H9 (cell line): ENCODE data around the gene ME3. TPM values are rescaled to one million over a fixed set of nuclear protein-coding genes. Genes with fewer than 3 reads are reported as not detected.

Source experiments
- DNase-seq: peaks from one replicate; pipeline ENCODE4 v3.0.0-alpha.2; 2017
- H2AFZ ChIP-seq: one replicate; pipeline ENCODE4 v1.6.1; 2013; ENCODE audit warnings: mild to moderate bottlenecking, low read length, control low read depth, moderate library complexity
- H2AK5ac ChIP-seq: 2 replicates; pipeline ENCODE4 v1.6.1; 2013; ENCODE audit warnings: low read length, control low read depth, mixed read lengths; ENCODE audit not compliant: insufficient read length
- H2BK120ac ChIP-seq: one replicate; pipeline ENCODE4 v1.6.1; 2013; ENCODE audit warnings: low read depth, mild to moderate bottlenecking, low read length, control low read depth, inconsistent platforms; ENCODE audit not compliant: poor library complexity, severe bottlenecking
- H2BK12ac ChIP-seq: 2 replicates; pipeline ENCODE4 v1.6.1; 2013; ENCODE audit warnings: low read length, control low read depth, mixed read lengths, low read depth; ENCODE audit not compliant: insufficient read length
- H2BK15ac ChIP-seq: 2 replicates; pipeline ENCODE4 v1.6.1; 2013; ENCODE audit warnings: low read depth, low read length, control low read depth
- H2BK20ac ChIP-seq: one replicate; pipeline ENCODE4 v1.6.1; 2013; ENCODE audit warnings: low read depth, mild to moderate bottlenecking, low read length, control low read depth, inconsistent platforms; ENCODE audit not compliant: poor library complexity, severe bottlenecking
- H2BK5ac ChIP-seq: 2 replicates; pipeline ENCODE4 v1.6.1; 2013; ENCODE audit warnings: low read length, control low read depth, mixed read lengths; ENCODE audit not compliant: insufficient read length
- H3K14ac ChIP-seq: 2 replicates; pipeline ENCODE4 v1.6.1; 2013; ENCODE audit warnings: low read length, control low read depth; ENCODE audit not compliant: insufficient read depth
- H3K18ac ChIP-seq: 2 replicates; pipeline ENCODE4 v1.6.1; 2013; ENCODE audit warnings: low read depth, mild to moderate bottlenecking, mixed read lengths, low read length, control low read depth; ENCODE audit not compliant: insufficient read length
- H3K23ac ChIP-seq: 2 replicates; pipeline ENCODE4 v1.6.1; 2013; ENCODE audit warnings: low read length, control low read depth, mixed read lengths, low read depth; ENCODE audit not compliant: insufficient read length
- H3K23me2 ChIP-seq: 2 replicates; pipeline ENCODE4 v1.6.1; 2013; ENCODE audit warnings: low read depth, mild to moderate bottlenecking, mixed read lengths, low read length, control low read depth; ENCODE audit not compliant: insufficient read length, poor library complexity, severe bottlenecking
- H3K27ac ChIP-seq: 2 replicates; pipeline ENCODE4 v1.5.1; 2013; ENCODE audit warnings: low read length, control low read depth, mixed read lengths, low read depth; ENCODE audit not compliant: insufficient read length
- H3K27me3 ChIP-seq: 2 replicates; pipeline ENCODE4 v1.6.1; 2013; ENCODE audit warnings: low read length, control low read depth, inconsistent platforms; ENCODE audit not compliant: insufficient read depth
- H3K4ac ChIP-seq: 2 replicates; pipeline ENCODE4 v1.6.1; 2013; ENCODE audit warnings: low read depth, mild to moderate bottlenecking, control low read depth, inconsistent platforms, low read length, moderate library complexity
- H3K4me1 ChIP-seq: 2 replicates; pipeline ENCODE4 v1.6.1; 2013; ENCODE audit warnings: low read length, control low read depth, inconsistent platforms; ENCODE audit not compliant: insufficient read depth
- H3K4me2 ChIP-seq: 2 replicates; pipeline ENCODE4 v1.6.1; 2013; ENCODE audit warnings: low read length, control low read depth, mixed read lengths; ENCODE audit not compliant: insufficient read length, insufficient read depth
- H3K56ac ChIP-seq: 2 replicates; pipeline ENCODE4 v1.6.1; 2013; ENCODE audit warnings: low read depth, mild to moderate bottlenecking, mixed read lengths, low read length, control low read depth; ENCODE audit not compliant: insufficient read length
- H3K79me1 ChIP-seq: 2 replicates; pipeline ENCODE4 v1.6.1; 2013; ENCODE audit warnings: low read depth, mild to moderate bottlenecking, moderate library complexity, low read length, control low read depth, inconsistent platforms; ENCODE audit not compliant: insufficient read depth, poor library complexity, severe bottlenecking
- H3K79me2 ChIP-seq: 2 replicates; pipeline ENCODE4 v1.6.1; 2013; ENCODE audit warnings: low read length, control low read depth, inconsistent platforms; ENCODE audit not compliant: insufficient read depth
- H3K9ac ChIP-seq: 2 replicates; pipeline ENCODE4 v1.6.1; 2013; ENCODE audit warnings: low read length, control low read depth, mixed read lengths; ENCODE audit not compliant: insufficient read length; ENCODE audit errors: extremely low read depth
- H3K9me3 ChIP-seq: one replicate; pipeline ENCODE4 v1.6.1; 2013; ENCODE audit warnings: low read depth, low read length, inconsistent platforms; ENCODE audit not compliant: control insufficient read depth
- H3T11ph ChIP-seq: one replicate; pipeline ENCODE4 v1.6.1; 2013; ENCODE audit warnings: mild to moderate bottlenecking, low read length, control low read depth, inconsistent platforms
- H4K20me1 ChIP-seq: one replicate; pipeline ENCODE4 v1.6.1; 2013; ENCODE audit not compliant: control insufficient read depth, insufficient read length, insufficient read depth
- H4K5ac ChIP-seq: 2 replicates; pipeline ENCODE4 v1.6.1; 2013; ENCODE audit warnings: low read depth, mild to moderate bottlenecking, mixed read lengths, low read length, control low read depth; ENCODE audit not compliant: insufficient read length
- H4K8ac ChIP-seq: replicated peaks from 2 replicates; pipeline ENCODE4 v1.6.1; 2013; ENCODE audit warnings: low read length, control low read depth, mixed read lengths, low read depth; ENCODE audit not compliant: insufficient read length
- H4K91ac ChIP-seq: 2 replicates; pipeline ENCODE4 v1.6.1; 2013; ENCODE audit warnings: low read depth, mild to moderate bottlenecking, moderate library complexity, mixed read lengths, low read length, control low read depth; ENCODE audit not compliant: insufficient read length
- H3K27ac Mint-ChIP-seq, 3 experiments: 2 replicates in 2 of 3; 3 replicates in 1 of 3; pipeline ENCODE4 v1.8.0; 2020 to 2021; ENCODE audit warnings: mixed read lengths in 3 of 3, mild to moderate bottlenecking in 1 of 3, moderate library complexity in 1 of 3
- H3K27me3 Mint-ChIP-seq: 2 replicates; pipeline ENCODE4 v1.8.0; 2021; ENCODE audit warnings: low read depth, mild to moderate bottlenecking, moderate library complexity, mixed read lengths
- H3K36me3 Mint-ChIP-seq, 3 experiments: 2 replicates in 2 of 3; 3 replicates in 1 of 3; pipeline ENCODE4 v1.8.0; 2020 to 2021; ENCODE audit warnings: low read depth in 3 of 3, mixed read lengths in 3 of 3; ENCODE audit not compliant: insufficient read depth in 1 of 3
- H3K4me1 Mint-ChIP-seq, 2 experiments: 2 replicates each; pipeline ENCODE4 v1.8.0; 2020; ENCODE audit warnings: mixed read lengths in 2 of 2
- H3K4me3 Mint-ChIP-seq, 2 experiments: 2 replicates in 1 of 2; 3 replicates in 1 of 2; pipeline ENCODE4 v1.8.0; 2020 to 2021; ENCODE audit warnings: mild to moderate bottlenecking in 2 of 2, mixed read lengths in 2 of 2, moderate library complexity in 1 of 2
- H3K9me3 Mint-ChIP-seq, 2 experiments: 2 replicates in 1 of 2; 3 replicates in 1 of 2; pipeline ENCODE4 v1.8.0; 2020; ENCODE audit warnings: mild to moderate bottlenecking in 2 of 2, mixed read lengths in 2 of 2, moderate library complexity in 1 of 2
- WGBS: extraction: QIAGEN DNeasy Blood & Tissue Kit; methylation state at CpG from one replicate; pipeline ENCODE4 v1.1.7; 2013; ENCODE audit warnings: missing lambda C conversion rate, low lambda C conversion rate, mixed read lengths; ENCODE audit not compliant: insufficient read length; ENCODE audit errors: extremely low coverage; 5-methylcytosine and 5-hydroxymethylcytosine counted together
- total RNA-seq: library from RNA; stranded (reverse); gene quantifications from 2 replicates; pipeline ENCODE4 v1.2.1, GENCODE V29; 2021
- TF ChIP-seq, protein P1 (sequence below): fragments of 200-600 bp; sonication (generic); conservative IDR thresholded peaks from 3 replicates; pipeline ENCODE4 v1.8.0; 2021; ENCODE audit warnings: antibody characterized with exemption, mild to moderate bottlenecking

Gene ME3
- total RNA-seq, 1 experiment from 2014 or later = 2.8 TPM

DNA sequence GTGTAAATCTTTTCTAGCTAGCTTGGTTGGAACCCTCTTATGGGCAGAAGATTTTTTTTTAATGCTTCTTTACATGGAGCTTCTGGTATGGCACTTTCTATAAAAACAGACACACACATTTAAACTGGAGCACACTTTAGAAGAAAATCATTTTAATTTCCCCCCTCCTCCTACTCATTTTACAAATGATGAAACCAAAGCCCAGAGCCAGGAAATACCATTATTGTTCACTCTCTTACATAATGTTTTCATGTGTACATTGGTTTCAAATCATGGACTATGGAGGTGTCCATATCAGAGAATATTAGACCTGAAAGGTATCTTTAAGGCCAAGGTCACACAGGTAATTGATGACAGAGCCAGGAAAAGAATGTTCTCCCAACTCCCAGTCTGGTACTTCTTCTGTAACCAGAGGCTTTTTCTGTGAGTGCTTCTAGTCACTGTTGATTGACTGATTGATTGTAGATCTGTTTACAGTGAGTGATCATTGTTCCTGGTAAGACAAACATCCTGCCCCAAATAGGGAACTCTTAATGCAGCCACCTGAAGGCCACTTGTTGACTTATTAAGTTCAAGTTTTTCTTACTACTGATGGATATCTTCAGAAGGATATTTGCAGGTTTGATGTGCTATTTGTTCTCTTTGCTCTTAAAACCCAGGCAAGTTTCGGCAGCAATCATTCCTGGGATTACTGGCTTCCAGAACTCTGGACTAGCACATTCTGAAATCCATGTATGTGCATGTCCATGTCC lies 26.8 kb upstream of the ME3 start:
- Histone ChIP-seq H3K79me1 (no peaks in the 10 kb centered on the region), H4K20me1 (no peaks in the 10 kb centered on the region), H3K27me3 (no peaks in the 10 kb centered on the region), H3K4me2 (no peak overlapping the region), H3K9ac (no peak overlapping the region), H2AFZ (no peak overlapping the region), H3K9me3 (no peaks in the 10 kb centered on the region), H3T11ph (no peak overlapping the region), H4K91ac (no peak overlapping the region), H3K4me1 (no peaks in the 10 kb centered on the region), H2BK20ac (no peak overlapping the region), H3K23ac (no peak overlapping the region), H2BK15ac (no peak overlapping the region), H2BK5ac (no peak overlapping the region), H3K14ac (no peak overlapping the region), H3K56ac (no peak overlapping the region), H4K8ac (no peak overlapping the region), H2AK5ac (no peak overlapping the region), H3K18ac (no peak overlapping the region), H3K4ac (no peak overlapping the region), H2BK12ac (no peak overlapping the region), H4K5ac (no peak overlapping the region), H3K79me2 (no peaks in the 10 kb centered on the region), H2BK120ac (no peak overlapping the region), H3K27ac (no peak overlapping the region), H3K23me2 (no peaks in the 10 kb centered on the region)
- H3K27ac Mint-ChIP-seq = no peak overlapping the region
- DNase-seq = no peak
- TF ChIP-seq, protein P1, sequence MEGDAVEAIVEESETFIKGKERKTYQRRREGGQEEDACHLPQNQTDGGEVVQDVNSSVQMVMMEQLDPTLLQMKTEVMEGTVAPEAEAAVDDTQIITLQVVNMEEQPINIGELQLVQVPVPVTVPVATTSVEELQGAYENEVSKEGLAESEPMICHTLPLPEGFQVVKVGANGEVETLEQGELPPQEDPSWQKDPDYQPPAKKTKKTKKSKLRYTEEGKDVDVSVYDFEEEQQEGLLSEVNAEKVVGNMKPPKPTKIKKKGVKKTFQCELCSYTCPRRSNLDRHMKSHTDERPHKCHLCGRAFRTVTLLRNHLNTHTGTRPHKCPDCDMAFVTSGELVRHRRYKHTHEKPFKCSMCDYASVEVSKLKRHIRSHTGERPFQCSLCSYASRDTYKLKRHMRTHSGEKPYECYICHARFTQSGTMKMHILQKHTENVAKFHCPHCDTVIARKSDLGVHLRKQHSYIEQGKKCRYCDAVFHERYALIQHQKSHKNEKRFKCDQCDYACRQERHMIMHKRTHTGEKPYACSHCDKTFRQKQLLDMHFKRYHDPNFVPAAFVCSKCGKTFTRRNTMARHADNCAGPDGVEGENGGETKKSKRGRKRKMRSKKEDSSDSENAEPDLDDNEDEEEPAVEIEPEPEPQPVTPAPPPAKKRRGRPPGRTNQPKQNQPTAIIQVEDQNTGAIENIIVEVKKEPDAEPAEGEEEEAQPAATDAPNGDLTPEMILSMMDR = no peak
- no peak overlapping the region for H3K4me3 Mint-ChIP-seq
- no peaks in the 10 kb centered on the region for H3K36me3 Mint-ChIP-seq
- H3K27me3 Mint-ChIP-seq = no peaks in the 10 kb centered on the region
- no peaks in the 10 kb centered on the region for H3K9me3 Mint-ChIP-seq
- WGBS = no CpG with 5 or more reads among the region's 1 CpG
- peaks cover 23 to 30% of the 10 kb centered on the region in 2 experiments for H3K4me1 Mint-ChIP-seq
